Measurements from ENCODE around the gene ZNF398. TPM values are rescaled to one million over a fixed set of nuclear protein-coding genes. Genes with fewer than 3 reads are reported as not detected.
"Not testable (repeated sequence)": the region's sequence is repeated elsewhere in the genome, so short reads cannot be mapped to it uniquely, and the experiment has no call there.

Gene ZNF398
- polyA plus RNA-seq, 10 donors, result 7.1 to 10.4 (median 8.5) TPM

DNA sequence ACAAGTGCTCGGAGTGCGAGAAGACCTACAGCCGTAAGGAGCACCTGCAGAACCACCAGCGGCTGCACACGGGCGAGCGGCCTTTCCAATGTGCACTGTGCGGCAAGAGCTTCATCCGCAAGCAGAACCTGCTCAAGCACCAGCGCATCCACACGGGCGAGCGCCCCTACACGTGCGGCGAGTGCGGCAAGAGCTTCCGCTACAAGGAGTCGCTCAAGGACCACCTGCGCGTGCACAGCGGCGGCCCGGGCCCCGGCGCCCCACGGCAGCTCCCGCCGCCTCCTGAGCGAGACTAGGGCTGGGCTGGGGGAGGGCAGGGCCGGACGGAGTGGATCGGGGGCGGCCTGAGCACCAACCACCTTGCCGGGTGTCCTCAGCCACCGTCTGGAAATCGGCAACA, 77.1 kb downstream of the ZNF398 start:
- no peak for DNase-seq

DNA sequence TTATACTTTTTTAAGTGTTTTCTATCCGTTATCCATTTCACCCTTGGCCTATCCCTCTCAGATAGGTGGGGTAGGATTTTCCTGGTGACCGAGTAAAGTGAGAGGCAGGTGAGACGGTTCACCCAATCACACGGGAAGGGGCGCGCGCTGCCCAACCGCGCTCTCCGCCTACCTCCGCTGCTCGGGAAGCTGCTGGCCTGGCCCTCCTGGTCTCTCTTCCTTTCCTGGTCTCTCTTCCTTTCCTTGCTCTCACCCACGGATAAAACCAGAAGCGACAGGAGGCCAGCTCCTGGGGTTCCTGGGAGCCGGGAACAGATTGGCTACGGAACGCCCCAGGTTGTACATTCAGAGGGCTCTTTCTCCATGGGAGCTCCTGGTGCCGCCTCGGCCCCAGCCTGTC, 77.9 kb downstream of the ZNF398 start:
- DNase-seq, result no peak

GRCh38 chr7:149225656-149226055, 78.4 kb downstream of the ZNF398 start:
- no peak for DNase-seq

- not testable (repeated sequence) for DNase-seq
Observed at GRCh38 chr7:149226366-149226765, 79.1 kb downstream of the ZNF398 start.

GRCh38 chr7:149226840-149227494, 79.7 kb downstream of the ZNF398 start:
- DNase-seq, result no peak

DNA sequence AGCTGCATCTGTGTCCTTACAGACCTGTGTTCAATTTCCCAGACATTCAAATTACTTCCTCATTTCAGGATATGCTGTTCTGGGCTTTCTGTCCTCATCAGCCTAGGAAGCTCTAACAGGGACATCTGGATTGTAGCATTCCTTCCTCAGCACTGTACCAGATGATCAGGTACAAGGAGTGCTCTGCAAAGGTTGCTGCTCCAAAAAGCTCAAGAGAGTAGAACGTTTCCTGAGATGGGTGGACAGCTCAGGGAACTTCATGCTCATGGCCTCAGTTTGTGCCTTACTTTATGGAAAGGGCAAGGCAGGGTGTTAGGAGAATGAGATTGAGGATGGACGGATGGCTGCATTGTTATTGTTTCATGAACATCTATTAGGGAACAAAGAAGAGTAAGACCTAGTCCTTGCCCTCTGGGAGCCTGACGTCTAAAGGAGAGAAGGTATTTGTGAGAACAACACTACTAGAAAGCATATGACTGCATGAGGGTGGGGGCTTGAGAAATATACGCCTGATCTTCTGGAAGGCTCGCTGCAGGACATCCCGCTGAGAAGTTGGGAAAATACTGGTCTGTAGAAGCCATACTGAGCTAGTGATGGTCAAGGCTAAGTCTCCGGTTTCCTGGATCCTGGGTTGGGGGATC, 81.7 kb downstream of the ZNF398 start:
- DNase-seq, result no peak

- DNase-seq, result no peak
Observed at GRCh38 chr7:149229526-149229925, 82.3 kb downstream of the ZNF398 start.

DNA sequence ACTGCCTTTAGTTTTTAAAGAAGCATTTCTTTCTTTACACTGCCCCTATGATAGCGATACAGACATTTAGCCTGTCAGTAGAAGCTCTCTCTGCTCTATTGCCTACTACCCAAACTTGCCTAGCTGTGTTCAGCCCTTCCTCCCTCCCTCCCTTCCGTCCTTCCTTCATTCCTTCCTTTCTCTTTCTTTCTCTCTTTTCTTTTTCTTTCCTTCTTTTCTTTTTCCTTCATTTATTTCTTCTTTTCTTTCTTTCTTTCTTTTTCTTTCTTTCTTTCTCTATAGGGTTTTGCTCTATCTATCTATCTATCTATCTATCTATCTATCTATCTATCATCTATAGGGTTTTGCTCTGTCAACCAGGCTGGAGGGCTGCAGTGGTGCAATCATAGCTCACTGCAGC, 85.1 kb downstream of the ZNF398 start:
- no peak for DNase-seq

Other genes starting within 250 kb of the ZNF398 start
- gene PDIA4, start 118.9 kb upstream of the ZNF398 start, polyA plus RNA-seq (ENCODE audit: insufficient read length in 10 of 10), result 100 to 1,000 TPM in 1 of 10 donors, 10 to 100 TPM in 9; 64.2 to 113 (median 76.3) TPM
- gene ZNF786, start 56.7 kb upstream of the ZNF398 start, polyA plus RNA-seq (ENCODE audit: insufficient read length in 10 of 10), result 1 to 10 TPM; 3.4 to 5.8 (median 4.1) TPM
- 1 to 10 TPM; 2.7 to 4.5 (median 3.4) TPM for gene ZNF425, start 21.1 kb upstream of the ZNF398 start, polyA plus RNA-seq (ENCODE audit: insufficient read length in 10 of 10)
- 10 to 100 TPM; 12.1 to 18.9 (median 17.0) TPM for gene ZNF282, start 48.1 kb downstream of the ZNF398 start, polyA plus RNA-seq (ENCODE audit: insufficient read length in 10 of 10)
- 10 to 100 TPM in 3 of 10 donors, 1 to 10 TPM in 7; 7.4 to 11.1 (median 9.3) TPM for gene ZNF212, start 92.2 kb downstream of the ZNF398 start, polyA plus RNA-seq (ENCODE audit: insufficient read length in 10 of 10)
- gene ZNF783, start 114.7 kb downstream of the ZNF398 start, polyA plus RNA-seq (ENCODE audit: insufficient read length in 10 of 10), result 10 to 100 TPM in 8 of 10 donors, 1 to 10 TPM in 2; 7.9 to 16.0 (median 11.5) TPM